ENCODE measurements around the gene FAM163B. TPM values are rescaled to one million over a fixed set of nuclear protein-coding genes. Genes with fewer than 3 reads are reported as not detected.

FAM163B gene
- total and polyA plus RNA-seq, 2 donors (not counting 3 experiments of a cell fraction or from before 2014, with no cell fraction given) = not detected

DNA sequence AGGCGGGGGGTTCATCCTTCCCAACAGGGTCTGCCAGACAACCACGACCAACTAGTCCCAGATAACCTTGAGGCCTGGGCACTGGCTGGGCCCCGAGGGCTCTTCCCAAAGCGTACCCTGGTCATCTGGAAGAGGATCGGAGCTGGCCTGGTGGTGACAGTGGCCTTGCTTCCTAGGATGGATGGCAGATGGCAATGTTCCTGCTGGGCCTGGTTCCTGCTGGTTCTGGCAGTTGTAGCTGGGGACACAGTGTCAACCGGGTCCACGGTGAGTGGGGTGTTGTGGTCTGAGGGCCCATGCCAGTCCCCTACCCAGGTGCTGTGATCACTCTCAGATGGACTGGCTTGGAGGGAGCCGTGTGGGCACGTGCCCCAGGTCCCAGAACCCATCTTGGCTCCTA lies 72.7 kb downstream of the FAM163B start:
- H3K36me3 ChIP-seq (ENCODE audit: control insufficient read depth in 2 of 2, extremely low read depth in 1 of 2, insufficient read depth in 2 of 2, low read length in 2 of 2) = no peaks in the 10 kb centered on the region
- H3K27ac ChIP-seq (ENCODE audit: insufficient read depth, low read depth, low read length) = no peak overlapping the region
- ChIA-PET CTCF (no interaction called here), POLR2A (no interaction called here)
- no peaks in the 10 kb centered on the region for H3K79me2 ChIP-seq (ENCODE audit: control insufficient read depth, insufficient read depth, low read length)
- intact Hi-C loops (cut with micrococcal nuclease) = no loop called here
- dilution Hi-C loops (cut with MboI; ENCODE audit: extremely low pct_ligation_motif_present, low sequenced_read_pairs) = no loop called here
- H3K27me3 ChIP-seq (ENCODE audit: control insufficient read depth in 2 of 2, insufficient read depth in 2 of 2, low read length in 2 of 2) = peaks cover 12 to 15% of the 10 kb centered on the region in 2 experiments
- no peaks in the 10 kb centered on the region for H3K4me1 ChIP-seq (ENCODE audit: control insufficient read depth, extremely low read depth, insufficient read depth, low read length)
- no peak overlapping the region for H3K4me2 ChIP-seq (ENCODE audit: insufficient read depth, low read length)
- H3K9me3 ChIP-seq (replicated peaks; ENCODE audit: control insufficient read depth, insufficient read depth, low read length) = no peaks in the 10 kb centered on the region
- H3K4me3 ChIP-seq (replicated peaks in 1 of 3; ENCODE audit: insufficient read depth in 1 of 3, low read depth in 1 of 3, low read length in 3 of 3) = no peak overlapping the region
- no peak for DNase-seq (ENCODE audit: low read depth, low spot score)
- no peak for TF ChIP-seq POLR2AphosphoS5 (IDR thresholded peaks at IDR 0.05; ENCODE audit: insufficient read depth, low read depth, low read length)
- TF ChIP-seq JUN (IDR thresholded peaks at IDR 0.05; ENCODE audit: borderline replicate concordance, insufficient read depth, insufficient read length, low read depth) = no peak
- TF ChIP-seq, protein P1, sequence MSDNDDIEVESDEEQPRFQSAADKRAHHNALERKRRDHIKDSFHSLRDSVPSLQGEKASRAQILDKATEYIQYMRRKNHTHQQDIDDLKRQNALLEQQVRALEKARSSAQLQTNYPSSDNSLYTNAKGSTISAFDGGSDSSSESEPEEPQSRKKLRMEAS (IDR thresholded peaks at IDR 0.05; ENCODE audit: insufficient read depth, insufficient read length) = no peak
- TF ChIP-seq MYC (IDR thresholded peaks at IDR 0.05; ENCODE audit: low read depth, low read length) = no peak
- TF ChIP-seq EZH2 (IDR thresholded peaks at IDR 0.05; ENCODE audit: borderline replicate concordance, low read depth, low read length, severe bottlenecking) = no peak
- no peak for TF ChIP-seq POLR2A (IDR thresholded peaks at IDR 0.05; ENCODE audit: low read depth, low read length)
- no peak for TF ChIP-seq FOS (IDR thresholded peaks at IDR 0.05; ENCODE audit: borderline replicate concordance, insufficient read depth, low read length)
- no peak for TF ChIP-seq CTCF (IDR thresholded peaks at IDR 0.05; ENCODE audit: extremely low read depth in 1 of 2, insufficient read depth in 1 of 2, low read depth in 1 of 2, low read length in 2 of 2)
- no peak for TF ChIP-seq GATA2 (IDR thresholded peaks at IDR 0.05; ENCODE audit: insufficient read depth, insufficient read length, low read depth, low read length)
- FAIRE-seq = no peak
- no TSS peak for BruUV-seq (replicated peaks)
- H3K9ac ChIP-seq (replicated peaks; ENCODE audit: extremely low read depth, insufficient read depth, low read length) = no peak overlapping the region
- no peaks in the 10 kb centered on the region for H3K9me1 ChIP-seq (replicated peaks; ENCODE audit: control insufficient read depth, extremely low read depth, insufficient read depth, low read length)
- H4K20me1 ChIP-seq (replicated peaks; ENCODE audit: control insufficient read depth, extremely low read depth, insufficient read depth, low read length) = no peaks in the 10 kb centered on the region
- H2AFZ ChIP-seq (ENCODE audit: low read depth, low read length) = no peak overlapping the region

Measured in endothelial cell of umbilical vein (primary cell).